GM18867 (cell line): ENCODE results near the gene AHDC1.
"Not testable (repeated sequence)": the region's sequence is repeated elsewhere in the genome, so short reads cannot be mapped to it uniquely, and the experiment has no call there.

Experiments used
- ATAC-seq: cut with Tn5 transposase; IDR thresholded peaks from one replicate; pipeline ENCODE4 v1.9.1; 2021; ENCODE audit warnings: mild to moderate bottlenecking, moderate library complexity; ENCODE audit not compliant: unreplicated experiment

The AHDC1 gene

GRCh38 chr1:27634177-27634984 is 30.4 kb upstream of the AHDC1 start:
- no peak for ATAC-seq

- ATAC-seq = no peak
Measured at GRCh38 chr1:27633640-27634176, 29.8 kb upstream of the AHDC1 start.

DNA sequence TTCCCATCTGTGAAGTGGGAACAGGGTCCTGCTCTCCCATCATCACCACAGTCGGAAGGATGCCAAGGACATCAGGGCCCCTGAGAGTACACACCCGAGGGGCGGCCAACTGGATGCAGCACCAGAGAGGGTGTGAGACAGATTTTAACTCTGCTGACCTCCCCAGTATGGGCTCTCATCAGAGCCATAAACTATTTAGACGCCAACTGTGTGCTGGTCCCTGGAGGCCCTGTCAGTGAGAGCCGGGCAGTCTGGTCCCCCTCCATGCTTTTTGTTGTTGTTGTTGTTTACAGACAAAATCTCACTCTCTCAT is 29.3 kb upstream of the AHDC1 start:
- ATAC-seq = no peak

GRCh38 chr1:27632387-27633297 is 28.7 kb upstream of the AHDC1 start:
- ATAC-seq = no peak

- ATAC-seq = no peak
Measured at GRCh38 chr1:27630859-27631491, 27.0 kb upstream of the AHDC1 start.

- ATAC-seq = no peak
Measured at GRCh38 chr1:27628712-27629111, 24.8 kb upstream of the AHDC1 start.

- not testable (repeated sequence) for ATAC-seq
Measured at GRCh38 chr1:27627733-27628132, 23.8 kb upstream of the AHDC1 start.

- ATAC-seq = no peak
Measured at GRCh38 chr1:27627061-27627460, 23.1 kb upstream of the AHDC1 start.

DNA sequence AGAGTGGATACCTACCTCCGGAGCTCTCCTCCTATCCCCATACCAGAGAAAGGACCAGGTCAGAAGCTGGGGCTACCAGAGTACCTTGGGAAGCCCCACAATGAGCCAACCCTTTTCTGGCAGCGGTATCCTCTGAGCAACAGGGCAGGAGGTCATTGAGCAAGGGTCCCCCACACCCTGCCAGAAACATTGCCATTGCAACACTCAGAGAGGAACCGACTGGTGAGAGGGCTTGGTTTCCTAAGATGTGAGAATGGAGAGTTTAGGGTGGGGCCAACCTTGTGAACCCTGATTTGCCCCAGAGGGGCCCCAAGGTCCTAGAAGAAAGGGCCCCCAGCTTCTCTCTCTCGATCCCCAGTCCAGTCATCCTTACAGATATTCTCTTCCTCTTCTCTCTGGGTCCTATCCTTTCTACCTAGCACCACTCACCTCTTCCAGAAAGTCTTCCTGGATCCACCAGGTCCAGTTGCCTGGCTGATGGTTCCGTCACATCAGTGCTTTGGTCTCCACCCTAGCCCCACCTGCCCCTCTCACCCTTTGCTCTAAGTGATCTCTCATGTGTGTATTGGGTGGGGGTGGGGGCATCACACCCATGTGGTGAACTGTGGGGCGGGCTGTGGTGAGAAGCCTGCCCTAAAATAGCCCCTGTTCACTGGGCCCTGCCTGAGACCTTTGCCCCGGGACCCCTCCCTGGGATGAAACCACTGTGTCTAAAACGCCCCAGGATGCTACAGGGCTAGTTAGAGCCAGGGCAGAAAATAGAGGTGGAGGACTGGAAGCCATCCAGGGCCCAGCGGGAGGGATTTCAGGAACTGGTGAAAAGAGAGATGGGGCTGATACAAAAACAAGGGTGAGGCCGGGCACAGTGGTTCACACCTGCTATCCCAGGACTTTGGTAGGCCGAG is 22.3 kb upstream of the AHDC1 start:
- peak; percentile 36 for ATAC-seq

GRCh38 chr1:27624467-27625178 is 20.7 kb upstream of the AHDC1 start:
- peak; percentile 20 for ATAC-seq

DNA sequence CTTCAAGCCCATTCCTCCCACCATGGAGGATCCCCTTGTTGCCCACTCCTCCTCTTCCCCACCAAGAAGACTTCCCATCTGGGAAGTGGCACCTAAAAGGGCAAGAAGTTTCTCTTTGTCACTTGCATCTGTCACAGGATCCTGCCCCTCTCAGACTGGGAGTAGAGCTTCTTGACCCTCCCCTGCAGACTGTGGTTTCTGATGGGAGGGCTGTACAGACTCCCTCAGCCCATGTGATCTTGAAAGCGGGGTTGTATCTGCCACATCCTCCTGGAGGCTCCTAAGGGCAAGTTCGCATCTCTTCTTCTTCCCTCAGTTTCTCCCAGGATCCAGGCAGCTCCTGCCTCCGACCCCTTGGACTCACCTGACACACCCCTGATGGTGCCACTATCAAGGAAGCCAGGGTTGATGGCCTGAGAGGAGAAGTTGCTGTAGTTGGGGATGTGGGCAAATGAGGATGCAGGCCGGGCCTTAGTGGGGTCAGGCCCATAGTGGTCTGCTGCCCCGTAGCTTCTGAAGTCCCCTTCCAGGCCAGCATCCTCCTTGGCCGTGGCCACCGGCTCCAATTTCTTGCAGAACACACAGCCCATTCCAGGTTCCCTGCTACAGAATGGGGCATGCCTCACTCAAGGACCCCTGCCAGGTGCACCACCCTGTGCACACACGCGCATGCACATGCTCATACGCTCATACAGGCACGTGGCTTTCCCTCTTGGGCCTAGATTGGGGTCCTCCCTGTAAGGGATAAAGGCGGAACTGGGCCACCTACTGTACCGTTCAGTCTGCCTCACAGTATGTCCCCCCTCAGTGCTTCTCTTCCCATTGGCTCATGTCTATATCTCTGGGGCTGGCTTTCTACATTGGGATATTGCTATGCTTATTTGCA is 19.6 kb upstream of the AHDC1 start:
- no peak for ATAC-seq

DNA sequence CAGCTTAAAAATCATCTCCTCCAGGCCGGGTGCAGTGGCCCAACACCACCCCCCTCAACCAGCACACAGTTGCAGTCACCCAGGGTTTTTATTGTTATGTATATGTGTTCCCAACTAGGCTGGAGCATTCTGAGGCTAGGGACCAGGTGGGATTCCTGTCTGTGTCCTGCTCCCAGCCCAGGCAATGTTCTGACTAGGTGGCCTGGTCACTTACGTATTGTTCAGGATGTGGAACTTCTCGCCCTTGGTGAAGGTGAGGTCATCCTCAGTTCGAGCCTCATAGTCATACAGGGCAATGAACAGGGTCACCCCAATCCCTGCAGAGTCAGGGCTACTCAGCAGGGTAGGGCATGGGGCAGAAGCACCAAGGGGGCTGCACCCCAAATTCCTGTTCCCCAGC is 18.9 kb upstream of the AHDC1 start:
- no peak for ATAC-seq

- no peak for ATAC-seq
Measured at GRCh38 chr1:27621051-27621920, 17.3 kb upstream of the AHDC1 start.

GRCh38 chr1:27619782-27620438 is 16.0 kb upstream of the AHDC1 start:
- ATAC-seq = not testable (repeated sequence)

DNA sequence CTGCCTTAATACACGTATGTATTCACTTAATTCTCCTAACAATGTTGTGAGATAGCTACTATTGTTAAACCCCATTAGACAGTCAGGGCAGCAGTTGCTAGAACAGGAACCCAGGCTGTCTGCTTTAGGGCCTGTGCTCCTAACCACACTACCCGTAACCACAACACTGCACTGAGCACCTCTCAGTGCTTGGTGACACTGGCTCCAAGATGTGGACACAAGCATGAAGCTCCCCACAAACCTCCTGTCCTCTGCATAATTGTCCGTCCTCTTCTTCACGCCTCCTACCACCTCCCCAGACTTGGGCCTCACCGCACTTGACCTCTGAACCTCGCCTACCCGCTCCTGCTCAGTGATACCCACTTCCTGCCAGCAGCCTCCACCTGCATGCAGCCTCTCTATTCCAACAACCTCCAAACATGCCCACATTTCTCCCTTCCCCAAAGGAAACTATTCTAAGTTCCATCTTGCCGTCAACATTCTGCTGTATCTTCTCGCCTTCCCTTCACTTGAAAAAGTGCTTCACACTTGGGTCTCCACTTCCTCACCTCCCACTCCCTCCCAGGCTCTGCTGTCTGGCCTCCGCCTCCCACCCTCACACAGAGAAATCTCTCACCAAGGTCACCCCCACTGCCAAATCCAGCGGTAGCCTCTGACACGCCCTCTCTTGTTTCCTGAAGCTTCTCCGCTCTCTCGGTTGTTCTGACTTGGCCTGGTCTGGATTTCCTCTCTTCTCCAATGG is 14.6 kb upstream of the AHDC1 start:
- ATAC-seq = no peak

GRCh38 chr1:27617420-27617819 is 13.5 kb upstream of the AHDC1 start:
- no peak for ATAC-seq

DNA sequence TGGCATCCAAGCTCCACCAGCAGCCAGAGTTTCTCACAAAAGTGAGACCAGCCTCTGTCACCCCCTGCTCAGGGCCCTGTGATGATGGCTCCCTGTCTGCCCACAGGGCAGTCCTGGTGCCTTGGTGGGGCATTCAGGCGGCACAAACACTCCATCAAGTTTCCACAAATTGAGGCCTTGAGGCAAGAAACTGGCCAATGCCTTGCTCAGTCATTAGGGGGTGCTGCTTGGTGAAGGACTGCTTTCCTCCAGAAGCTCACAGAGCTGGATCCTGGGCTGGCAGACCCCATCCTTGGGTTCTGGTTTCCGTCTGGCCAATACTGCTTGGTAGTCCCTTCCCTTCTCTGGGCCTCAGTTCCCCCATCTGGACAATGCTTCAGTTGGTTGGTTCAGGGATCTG is 12.5 kb upstream of the AHDC1 start:
- ATAC-seq = no peak
